ENCODE results near the gene HDDC2.

HDDC2 gene

GRCh38 chr6:125300992-125301434 is 754 bp downstream of the HDDC2 start:
- no peak for DNase-seq (ENCODE audit: extremely low spot score)
- ChIA-PET CTCF (interaction anchor here (0.6 kb wide), 1 partner anchor 428 kb away, joined by 3 read pairs; no protein-coding TSS in a partner anchor), POLR2A (interaction anchor here (0.6 to 1.5 kb wide), 4 partner anchors 19 to 480 kb away, joined by 3 to 4 read pairs (median 3); no protein-coding TSS in a partner anchor)
- TF ChIP-seq TARDBP (IDR thresholded peaks at IDR 0.05), result no peak
- no peak for TF ChIP-seq FOXA1 (IDR thresholded peaks at IDR 0.05)
- TF ChIP-seq HDGF (IDR thresholded peaks at IDR 0.05; ENCODE audit: borderline replicate concordance), result no peak
- no peak for TF ChIP-seq ELF4 (IDR thresholded peaks at IDR 0.05)
- no peak for TF ChIP-seq NFRKB (IDR thresholded peaks at IDR 0.05)

GRCh38 chr6:125299257-125299656 is 2.5 kb downstream of the HDDC2 start:
- ChIA-PET POLR2A (no interaction called here), CTCF (no interaction called here)
- TF ChIP-seq FOXM1 (IDR thresholded peaks at IDR 0.05; ENCODE audit: borderline replicate concordance), result no peak
- TF ChIP-seq NFRKB (IDR thresholded peaks at IDR 0.05), result no peak
- no peak for TF ChIP-seq L3MBTL2 (conservative IDR thresholded peaks at IDR 0.05)
- TF ChIP-seq PKNOX1 (IDR thresholded peaks at IDR 0.05), result no peak
- no peak for TF ChIP-seq TARDBP (IDR thresholded peaks at IDR 0.05)
- TF ChIP-seq SP1 (IDR thresholded peaks at IDR 0.05), result no peak
- no peak for TF ChIP-seq BHLHE40 (IDR thresholded peaks at IDR 0.05; ENCODE audit: borderline replicate concordance)
- no peak for TF ChIP-seq FOXA1 (IDR thresholded peaks at IDR 0.05)
- TF ChIP-seq HDGF (IDR thresholded peaks at IDR 0.05; ENCODE audit: borderline replicate concordance), result no peak
- TF ChIP-seq FOXK2 (IDR thresholded peaks at IDR 0.05), result no peak
- no peak for TF ChIP-seq ELF4 (IDR thresholded peaks at IDR 0.05)
- TF ChIP-seq ZNF384 (IDR thresholded peaks at IDR 0.05), result no peak
- TF ChIP-seq SUZ12 (IDR thresholded peaks at IDR 0.05), result no peak
- TF ChIP-seq CTBP1 (IDR thresholded peaks at IDR 0.05; ENCODE audit: borderline replicate concordance), result no peak
- TF ChIP-seq LEF1 (IDR thresholded peaks at IDR 0.05; ENCODE audit: borderline replicate concordance), result no peak
- no peak for TF ChIP-seq ARNT (IDR thresholded peaks at IDR 0.05)

DNA sequence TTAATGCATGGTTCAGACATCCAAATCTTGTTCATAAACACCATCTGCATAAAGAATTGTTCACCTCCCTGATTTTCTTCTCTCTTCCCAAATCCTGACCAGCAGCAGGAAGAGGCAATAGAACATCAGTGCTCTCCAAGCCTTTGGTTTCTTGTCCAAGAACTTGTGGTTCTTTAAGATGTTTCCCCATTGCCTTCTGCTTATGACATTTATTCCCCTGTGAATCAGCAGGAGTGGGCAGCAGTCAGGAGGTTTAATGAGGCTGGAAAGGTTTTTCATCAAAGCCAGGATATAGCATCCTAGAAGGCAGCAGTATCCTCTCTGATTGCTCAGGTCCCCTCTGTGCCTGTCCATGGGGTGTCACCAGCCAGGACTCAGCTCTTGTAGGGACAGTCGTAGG is 5.3 kb downstream of the HDDC2 start:
- CTCF ChIA-PET, result no interaction called here
- DNase-seq (ENCODE audit: extremely low spot score), result no peak
- no peak for TF ChIP-seq NFRKB (IDR thresholded peaks at IDR 0.05)
- no peak for TF ChIP-seq TARDBP (IDR thresholded peaks at IDR 0.05)
- no peak for TF ChIP-seq SP1 (IDR thresholded peaks at IDR 0.05)
- no peak for TF ChIP-seq CTBP1 (IDR thresholded peaks at IDR 0.05; ENCODE audit: borderline replicate concordance)
- no peak for TF ChIP-seq FOXM1 (IDR thresholded peaks at IDR 0.05; ENCODE audit: borderline replicate concordance)
- no peak for TF ChIP-seq HDGF (IDR thresholded peaks at IDR 0.05; ENCODE audit: borderline replicate concordance)
- TF ChIP-seq FOXA1 (IDR thresholded peaks at IDR 0.05), result no peak
- TF ChIP-seq LEF1 (IDR thresholded peaks at IDR 0.05; ENCODE audit: borderline replicate concordance), result no peak
- no peak for TF ChIP-seq SUZ12 (IDR thresholded peaks at IDR 0.05)
- TF ChIP-seq PKNOX1 (IDR thresholded peaks at IDR 0.05), result no peak
- no peak for TF ChIP-seq ZNF384 (IDR thresholded peaks at IDR 0.05)
- no peak for TF ChIP-seq BHLHE40 (IDR thresholded peaks at IDR 0.05; ENCODE audit: borderline replicate concordance)
- TF ChIP-seq ELF4 (IDR thresholded peaks at IDR 0.05), result no peak
- POLR2A ChIA-PET, result no interaction called here

More at GRCh38 chr6:125299257-125299656, 2.5 kb downstream of the HDDC2 start:
- DNase-seq (ENCODE audit: extremely low spot score), result no peak

DNA sequence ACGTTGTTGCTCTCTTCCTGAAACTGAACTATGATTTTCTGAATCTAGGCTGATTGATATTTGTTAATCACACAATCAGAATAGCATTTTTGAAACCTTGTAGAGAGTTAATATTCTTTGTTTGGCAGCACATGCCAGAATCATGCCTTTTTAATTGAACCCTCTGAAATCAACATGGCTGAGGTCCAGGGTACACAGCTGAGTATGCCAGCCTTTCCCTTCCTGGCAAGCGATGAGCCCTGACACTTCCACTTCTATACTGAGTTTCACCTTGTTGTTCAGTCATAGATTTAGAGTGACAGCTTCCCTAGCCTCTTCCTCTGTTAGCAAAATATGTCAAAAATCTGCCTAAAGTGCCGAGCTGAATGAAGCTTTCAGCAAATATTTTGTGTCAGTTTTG is 6.8 kb downstream of the HDDC2 start:
- ChIA-PET POLR2A (no interaction called here), CTCF (no interaction called here)

DNA sequence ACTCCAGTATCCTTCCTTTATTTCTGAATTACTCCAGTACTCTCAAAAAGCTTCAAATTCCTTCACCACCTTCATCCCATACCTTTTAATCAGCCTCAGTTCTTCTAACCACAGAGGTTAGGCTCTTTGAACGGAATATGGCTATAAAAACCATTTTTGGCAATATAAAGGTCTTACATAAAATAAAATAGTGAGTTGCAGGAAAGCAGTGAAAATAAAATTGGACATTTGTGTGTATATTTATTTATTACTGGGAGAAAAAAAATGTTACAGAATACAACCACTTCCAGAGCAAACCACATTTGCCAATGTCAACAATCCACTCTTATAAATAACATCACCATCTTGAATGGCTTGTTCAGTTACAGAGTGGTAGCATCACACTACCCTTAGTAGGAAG is 7.7 kb downstream of the HDDC2 start:
- POLR2A ChIA-PET, result no interaction called here
- TF ChIP-seq HDGF (IDR thresholded peaks at IDR 0.05; ENCODE audit: borderline replicate concordance) (no peak), CTBP1 (IDR thresholded peaks at IDR 0.05; ENCODE audit: borderline replicate concordance) (no peak), FOXA1 (IDR thresholded peaks at IDR 0.05) (no peak), FOXM1 (IDR thresholded peaks at IDR 0.05; ENCODE audit: borderline replicate concordance) (no peak), SUZ12 (IDR thresholded peaks at IDR 0.05) (no peak), PKNOX1 (IDR thresholded peaks at IDR 0.05) (no peak), LEF1 (IDR thresholded peaks at IDR 0.05; ENCODE audit: borderline replicate concordance) (no peak), ELF4 (IDR thresholded peaks at IDR 0.05) (no peak), ZNF384 (IDR thresholded peaks at IDR 0.05) (no peak)
- no peak for DNase-seq (ENCODE audit: extremely low spot score)
- CTCF ChIA-PET, result interaction anchor here (1.0 kb wide), 1 partner anchor 662 kb away, joined by 3 read pairs; the partner anchor contains the start of gene HINT3

More for the DNA sequence above, 6.8 kb downstream of the HDDC2 start:
- no peak for TF ChIP-seq ELF4 (IDR thresholded peaks at IDR 0.05)
- no peak for TF ChIP-seq HDGF (IDR thresholded peaks at IDR 0.05; ENCODE audit: borderline replicate concordance)
- TF ChIP-seq FOXA1 (IDR thresholded peaks at IDR 0.05), result no peak
- TF ChIP-seq SUZ12 (IDR thresholded peaks at IDR 0.05), result no peak
- DNase-seq (ENCODE audit: extremely low spot score), result no peak

GRCh38 chr6:125293587-125293986 is 8.2 kb downstream of the HDDC2 start:
- DNase-seq (ENCODE audit: extremely low spot score), result no peak
- ChIA-PET CTCF (interaction anchor here (1.0 kb wide), 1 partner anchor 663 kb away, joined by 3 read pairs; the partner anchor contains the start of gene HINT3), POLR2A (no interaction called here)
- no peak for TF ChIP-seq ZNF384 (IDR thresholded peaks at IDR 0.05)
- no peak for TF ChIP-seq ARNT (IDR thresholded peaks at IDR 0.05)
- TF ChIP-seq FOXK2 (IDR thresholded peaks at IDR 0.05), result no peak
- no peak for TF ChIP-seq FOXA1 (IDR thresholded peaks at IDR 0.05)
- TF ChIP-seq FOXM1 (IDR thresholded peaks at IDR 0.05; ENCODE audit: borderline replicate concordance), result no peak
- TF ChIP-seq TARDBP (IDR thresholded peaks at IDR 0.05), result no peak
- no peak for TF ChIP-seq NFRKB (IDR thresholded peaks at IDR 0.05)
- no peak for TF ChIP-seq SP1 (IDR thresholded peaks at IDR 0.05)
- TF ChIP-seq ELF4 (IDR thresholded peaks at IDR 0.05), result no peak
- TF ChIP-seq SUZ12 (IDR thresholded peaks at IDR 0.05), result no peak
- TF ChIP-seq CTBP1 (IDR thresholded peaks at IDR 0.05; ENCODE audit: borderline replicate concordance), result no peak
